Measurements from ENCODE around the gene PLXND1. TPM values are rescaled to one million over a fixed set of nuclear protein-coding genes. Genes with fewer than 3 reads are reported as not detected.

The PLXND1 gene, protein sequence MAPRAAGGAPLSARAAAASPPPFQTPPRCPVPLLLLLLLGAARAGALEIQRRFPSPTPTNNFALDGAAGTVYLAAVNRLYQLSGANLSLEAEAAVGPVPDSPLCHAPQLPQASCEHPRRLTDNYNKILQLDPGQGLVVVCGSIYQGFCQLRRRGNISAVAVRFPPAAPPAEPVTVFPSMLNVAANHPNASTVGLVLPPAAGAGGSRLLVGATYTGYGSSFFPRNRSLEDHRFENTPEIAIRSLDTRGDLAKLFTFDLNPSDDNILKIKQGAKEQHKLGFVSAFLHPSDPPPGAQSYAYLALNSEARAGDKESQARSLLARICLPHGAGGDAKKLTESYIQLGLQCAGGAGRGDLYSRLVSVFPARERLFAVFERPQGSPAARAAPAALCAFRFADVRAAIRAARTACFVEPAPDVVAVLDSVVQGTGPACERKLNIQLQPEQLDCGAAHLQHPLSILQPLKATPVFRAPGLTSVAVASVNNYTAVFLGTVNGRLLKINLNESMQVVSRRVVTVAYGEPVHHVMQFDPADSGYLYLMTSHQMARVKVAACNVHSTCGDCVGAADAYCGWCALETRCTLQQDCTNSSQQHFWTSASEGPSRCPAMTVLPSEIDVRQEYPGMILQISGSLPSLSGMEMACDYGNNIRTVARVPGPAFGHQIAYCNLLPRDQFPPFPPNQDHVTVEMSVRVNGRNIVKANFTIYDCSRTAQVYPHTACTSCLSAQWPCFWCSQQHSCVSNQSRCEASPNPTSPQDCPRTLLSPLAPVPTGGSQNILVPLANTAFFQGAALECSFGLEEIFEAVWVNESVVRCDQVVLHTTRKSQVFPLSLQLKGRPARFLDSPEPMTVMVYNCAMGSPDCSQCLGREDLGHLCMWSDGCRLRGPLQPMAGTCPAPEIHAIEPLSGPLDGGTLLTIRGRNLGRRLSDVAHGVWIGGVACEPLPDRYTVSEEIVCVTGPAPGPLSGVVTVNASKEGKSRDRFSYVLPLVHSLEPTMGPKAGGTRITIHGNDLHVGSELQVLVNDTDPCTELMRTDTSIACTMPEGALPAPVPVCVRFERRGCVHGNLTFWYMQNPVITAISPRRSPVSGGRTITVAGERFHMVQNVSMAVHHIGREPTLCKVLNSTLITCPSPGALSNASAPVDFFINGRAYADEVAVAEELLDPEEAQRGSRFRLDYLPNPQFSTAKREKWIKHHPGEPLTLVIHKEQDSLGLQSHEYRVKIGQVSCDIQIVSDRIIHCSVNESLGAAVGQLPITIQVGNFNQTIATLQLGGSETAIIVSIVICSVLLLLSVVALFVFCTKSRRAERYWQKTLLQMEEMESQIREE (N-terminal part only)
- total RNA-seq, result 125 and 347 TPM in 2 replicates

DNA sequence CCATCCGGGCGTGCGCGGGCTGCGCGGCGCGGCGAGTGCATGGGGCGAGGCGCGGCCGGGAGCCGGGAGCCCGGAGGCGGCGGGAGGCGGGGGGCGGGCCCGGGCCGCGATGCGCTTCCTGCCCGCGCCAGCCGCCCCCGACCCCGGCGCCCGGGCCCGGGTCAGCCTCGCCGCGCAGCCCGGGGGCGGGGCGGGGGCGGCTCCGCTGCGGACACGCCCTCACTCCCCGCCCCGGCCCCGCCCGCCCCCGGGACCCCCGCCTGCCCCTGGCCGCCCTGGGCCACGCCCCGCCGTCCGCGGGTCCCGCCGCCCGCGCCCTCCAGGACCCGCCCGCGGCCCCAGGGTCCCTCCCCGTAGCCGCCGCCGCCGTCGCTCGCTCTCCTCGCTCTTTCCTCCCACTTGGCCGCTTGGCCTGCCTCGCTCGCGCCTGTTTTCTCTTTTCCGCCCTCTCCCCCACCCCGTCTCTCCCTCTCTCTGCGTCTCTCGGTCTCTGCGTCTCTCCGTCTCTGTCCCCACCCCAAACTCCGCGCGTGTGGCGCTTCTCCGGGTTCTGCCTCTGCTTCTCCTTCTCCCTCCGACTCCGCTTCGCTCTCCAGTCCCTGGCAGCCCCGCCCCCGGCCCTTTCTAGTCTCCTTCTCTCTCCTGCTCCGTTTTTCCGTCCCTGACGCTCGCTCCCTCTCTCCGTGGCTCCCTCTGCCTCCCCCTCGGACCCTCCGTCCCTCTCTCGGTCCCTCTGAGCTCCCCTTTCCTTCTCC lies at the start of gene PLXND1:
PLXND1 (minus strand) TSS at position 41 of the 755 bp plus-strand sequence; CDS start at position 4, 37 bp downstream.

DNA sequence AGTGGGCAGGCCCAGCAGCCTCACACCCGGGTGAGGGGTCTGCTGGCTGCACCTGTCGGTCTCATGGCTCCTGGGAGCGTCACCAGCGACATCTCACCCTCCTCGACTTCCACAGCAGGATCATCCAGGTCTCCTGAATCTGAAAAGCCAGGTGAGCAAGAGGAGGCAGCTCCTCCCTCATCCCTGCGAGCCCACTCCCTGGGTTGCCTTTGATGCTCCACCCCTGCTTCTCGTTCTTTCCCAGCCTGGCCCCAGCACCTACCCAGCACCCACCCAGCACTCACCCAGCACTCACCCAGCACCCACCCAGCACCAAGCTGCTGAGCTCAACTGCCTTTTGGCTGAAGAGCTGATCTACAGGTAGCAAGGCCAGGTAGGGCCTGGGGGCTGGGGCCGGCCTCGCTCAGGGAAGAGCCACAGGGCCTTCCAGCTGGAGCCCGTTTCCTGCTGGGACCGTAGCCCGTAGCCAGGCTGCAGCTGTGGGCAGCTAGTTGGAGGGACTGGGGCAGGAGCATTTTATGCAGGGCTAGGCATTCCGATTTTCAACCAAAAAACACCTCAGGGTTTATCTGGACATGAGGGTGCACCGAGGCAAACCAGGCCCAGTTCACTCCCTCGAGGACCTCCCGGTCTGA lies 63.2 kb downstream of the PLXND1 start, which contains the start of gene H1-8:
H1-8 (plus strand) TSS at position 20 of the 635 bp plus-strand sequence; CDS start at position 64, 44 bp downstream.

DNA sequence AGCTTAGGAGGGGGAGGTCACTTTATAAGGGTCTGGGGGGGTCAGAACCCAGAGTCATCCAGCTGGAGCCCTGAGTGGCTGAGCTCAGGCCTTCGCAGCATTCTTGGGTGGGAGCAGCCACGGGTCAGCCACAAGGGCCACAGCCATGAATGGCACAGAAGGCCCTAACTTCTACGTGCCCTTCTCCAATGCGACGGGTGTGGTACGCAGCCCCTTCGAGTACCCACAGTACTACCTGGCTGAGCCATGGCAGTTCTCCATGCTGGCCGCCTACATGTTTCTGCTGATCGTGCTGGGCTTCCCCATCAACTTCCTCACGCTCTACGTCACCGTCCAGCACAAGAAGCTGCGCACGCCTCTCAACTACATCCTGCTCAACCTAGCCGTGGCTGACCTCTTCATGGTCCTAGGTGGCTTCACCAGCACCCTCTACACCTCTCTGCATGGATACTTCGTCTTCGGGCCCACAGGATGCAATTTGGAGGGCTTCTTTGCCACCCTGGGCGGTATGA lies 77.8 kb downstream of the PLXND1 start, which contains the start of gene RHO:
RHO (plus strand) TSS at position 51 of the 512 bp plus-strand sequence; CDS start at position 146, 95 bp downstream.

Other genes starting within 250 kb of the PLXND1 start
- under 0.01 TPM in 1 of 2 replicates, not detected in the other for gene EFCAB12, start 178.0 kb downstream of the PLXND1 start, total RNA-seq
- 7.5 and 10.9 TPM in 2 replicates for gene MBD4, start 166.7 kb downstream of the PLXND1 start, total RNA-seq
- 14.0 and 15.2 TPM in 2 replicates for gene IFT122, start 166.5 kb downstream of the PLXND1 start, total RNA-seq
- not detected in 2 replicates for gene RHO, start 78.0 kb downstream of the PLXND1 start, total RNA-seq
- not detected in 2 replicates for gene H1-8, start 63.5 kb downstream of the PLXND1 start, total RNA-seq